Measurements from ENCODE around the gene FATE1. TPM values are rescaled to one million over a fixed set of nuclear protein-coding genes. Genes with fewer than 3 reads are reported as not detected.

FATE1 gene
- total RNA-seq, 1 donor from 2014 or later = not detected

GRCh38 chrX:151734446-151734845 is 18.6 kb downstream of the FATE1 start, which contains the start of gene CNGA2:
CNGA2 (plus strand) TSS chrX:151734746; CDS start chrX:151738484, 3,738 bp downstream.
- DNase-seq (ENCODE audit: low read depth) (no peak), FAIRE-seq (peak; percentile 84)
- no peak within 1 kb of the TSS for H3K27ac Mint-ChIP-seq (ENCODE audit: unreplicated experiment)
- Histone ChIP-seq H3K36me3 (ENCODE audit: insufficient read depth, low read length) (no peaks in the 10 kb centered on the region), H3K4me1 (ENCODE audit: insufficient read depth, low read length) (no peaks in the 10 kb centered on the region), H3K27me3 (ENCODE audit: insufficient read depth, low read length) (no peaks in the 10 kb centered on the region), H2AFZ (ENCODE audit: low read depth, low read length) (no peak within 1 kb of the TSS), H3K9ac (ENCODE audit: low read length) (no peak within 1 kb of the TSS), H3K79me2 (ENCODE audit: insufficient read depth, low read length) (no peaks in the 10 kb centered on the region), H4K20me1 (ENCODE audit: insufficient read depth, low read length) (no peaks in the 10 kb centered on the region), H3K9me3 (ENCODE audit: insufficient read depth, low read depth, low read length) (no peaks in the 10 kb centered on the region), H3K4me3 (ENCODE audit: insufficient read depth, low read depth, low read length) (no peak within 1 kb of the TSS), H3K4me2 (ENCODE audit: low read length) (no peak within 1 kb of the TSS), H3K27ac (ENCODE audit: low read depth, low read length) (no peak within 1 kb of the TSS)
- H3K36me3 Mint-ChIP-seq (ENCODE audit: low read depth, unreplicated experiment) = no peaks in the 10 kb centered on the region
- peaks cover 35% of the 10 kb centered on the region for H3K27me3 Mint-ChIP-seq (ENCODE audit: low read depth, unreplicated experiment)
- H3K4me3 Mint-ChIP-seq (ENCODE audit: unreplicated experiment) = no peak within 1 kb of the TSS
- TF ChIP-seq, protein P1, sequence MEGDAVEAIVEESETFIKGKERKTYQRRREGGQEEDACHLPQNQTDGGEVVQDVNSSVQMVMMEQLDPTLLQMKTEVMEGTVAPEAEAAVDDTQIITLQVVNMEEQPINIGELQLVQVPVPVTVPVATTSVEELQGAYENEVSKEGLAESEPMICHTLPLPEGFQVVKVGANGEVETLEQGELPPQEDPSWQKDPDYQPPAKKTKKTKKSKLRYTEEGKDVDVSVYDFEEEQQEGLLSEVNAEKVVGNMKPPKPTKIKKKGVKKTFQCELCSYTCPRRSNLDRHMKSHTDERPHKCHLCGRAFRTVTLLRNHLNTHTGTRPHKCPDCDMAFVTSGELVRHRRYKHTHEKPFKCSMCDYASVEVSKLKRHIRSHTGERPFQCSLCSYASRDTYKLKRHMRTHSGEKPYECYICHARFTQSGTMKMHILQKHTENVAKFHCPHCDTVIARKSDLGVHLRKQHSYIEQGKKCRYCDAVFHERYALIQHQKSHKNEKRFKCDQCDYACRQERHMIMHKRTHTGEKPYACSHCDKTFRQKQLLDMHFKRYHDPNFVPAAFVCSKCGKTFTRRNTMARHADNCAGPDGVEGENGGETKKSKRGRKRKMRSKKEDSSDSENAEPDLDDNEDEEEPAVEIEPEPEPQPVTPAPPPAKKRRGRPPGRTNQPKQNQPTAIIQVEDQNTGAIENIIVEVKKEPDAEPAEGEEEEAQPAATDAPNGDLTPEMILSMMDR (IDR thresholded peaks at IDR 0.05; ENCODE audit: insufficient read depth, low read depth, low read length) = no peak
- no peak for TF ChIP-seq EZH2 (IDR thresholded peaks at IDR 0.05; ENCODE audit: insufficient read depth, low read length)
- H3K9me3 Mint-ChIP-seq (ENCODE audit: unreplicated experiment) = no peaks in the 10 kb centered on the region
- H3K4me1 Mint-ChIP-seq (ENCODE audit: low read depth, unreplicated experiment) = no peaks in the 10 kb centered on the region

- no peak overlapping the region for H3K9ac ChIP-seq (ENCODE audit: low read length)
- H3K4me3 ChIP-seq (ENCODE audit: insufficient read depth, low read depth, low read length) = no peak overlapping the region
- no peaks in the 10 kb centered on the region for H3K36me3 ChIP-seq (ENCODE audit: insufficient read depth, low read length)
- no peaks in the 10 kb centered on the region for H3K27me3 ChIP-seq (ENCODE audit: insufficient read depth, low read length)
- no peak overlapping the region for H3K4me3 Mint-ChIP-seq (ENCODE audit: unreplicated experiment)
- H4K20me1 ChIP-seq (ENCODE audit: insufficient read depth, low read length) = no peaks in the 10 kb centered on the region
- H3K79me2 ChIP-seq (ENCODE audit: insufficient read depth, low read length) = no peaks in the 10 kb centered on the region
- DNase-seq (ENCODE audit: low read depth) (no peak), FAIRE-seq (peak; percentile 41)
- no peaks in the 10 kb centered on the region for H3K9me3 ChIP-seq (ENCODE audit: insufficient read depth, low read depth, low read length)
- no peak overlapping the region for H3K27ac Mint-ChIP-seq (ENCODE audit: unreplicated experiment)
- H3K4me1 Mint-ChIP-seq (ENCODE audit: low read depth, unreplicated experiment) = no peaks in the 10 kb centered on the region
- H2AFZ ChIP-seq (ENCODE audit: low read depth, low read length) = no peak overlapping the region
- H3K27me3 Mint-ChIP-seq (ENCODE audit: low read depth, unreplicated experiment) = peaks cover 35% of the 10 kb centered on the region
- TF ChIP-seq EZH2 (IDR thresholded peaks at IDR 0.05; ENCODE audit: insufficient read depth, low read length) = no peak
- TF ChIP-seq, protein P1 (IDR thresholded peaks at IDR 0.05; ENCODE audit: insufficient read depth, low read depth, low read length) = no peak
- H3K4me2 ChIP-seq (ENCODE audit: low read length) = no peak overlapping the region
- no peaks in the 10 kb centered on the region for H3K9me3 Mint-ChIP-seq (ENCODE audit: unreplicated experiment)
- H3K36me3 Mint-ChIP-seq (ENCODE audit: low read depth, unreplicated experiment) = no peaks in the 10 kb centered on the region
- H3K4me1 ChIP-seq (ENCODE audit: insufficient read depth, low read length) = no peaks in the 10 kb centered on the region
- H3K27ac ChIP-seq (ENCODE audit: low read depth, low read length) = no peak overlapping the region
These were observed 19.4 kb downstream of the FATE1 start for GRCh38 chrX:151735219-151735618.

- TF ChIP-seq EZH2 (IDR thresholded peaks at IDR 0.05; ENCODE audit: insufficient read depth, low read length) = no peak
- TF ChIP-seq, protein P1 (IDR thresholded peaks at IDR 0.05; ENCODE audit: insufficient read depth, low read depth, low read length) = no peak
- H2AFZ ChIP-seq (ENCODE audit: low read depth, low read length) = no peak overlapping the region
- Mint-ChIP-seq H3K4me3 (ENCODE audit: unreplicated experiment) (no peak overlapping the region), H3K27me3 (ENCODE audit: low read depth, unreplicated experiment) (peaks cover 35% of the 10 kb centered on the region), H3K27ac (ENCODE audit: unreplicated experiment) (no peak overlapping the region), H3K4me1 (ENCODE audit: low read depth, unreplicated experiment) (no peaks in the 10 kb centered on the region), H3K36me3 (ENCODE audit: low read depth, unreplicated experiment) (no peaks in the 10 kb centered on the region), H3K9me3 (ENCODE audit: unreplicated experiment) (no peaks in the 10 kb centered on the region)
- H4K20me1 ChIP-seq (ENCODE audit: insufficient read depth, low read length) = no peaks in the 10 kb centered on the region
- FAIRE-seq (no peak), DNase-seq (ENCODE audit: low read depth) (no peak)
- no peaks in the 10 kb centered on the region for H3K79me2 ChIP-seq (ENCODE audit: insufficient read depth, low read length)
- no peaks in the 10 kb centered on the region for H3K4me1 ChIP-seq (ENCODE audit: insufficient read depth, low read length)
- H3K9me3 ChIP-seq (ENCODE audit: insufficient read depth, low read depth, low read length) = no peaks in the 10 kb centered on the region
- no peak overlapping the region for H3K4me3 ChIP-seq (ENCODE audit: insufficient read depth, low read depth, low read length)
- no peak overlapping the region for H3K27ac ChIP-seq (ENCODE audit: low read depth, low read length)
- no peaks in the 10 kb centered on the region for H3K36me3 ChIP-seq (ENCODE audit: insufficient read depth, low read length)
- H3K9ac ChIP-seq (ENCODE audit: low read length) = no peak overlapping the region
- H3K4me2 ChIP-seq (ENCODE audit: low read length) = no peak overlapping the region
- H3K27me3 ChIP-seq (ENCODE audit: insufficient read depth, low read length) = no peaks in the 10 kb centered on the region
These were observed 20.9 kb downstream of the FATE1 start for GRCh38 chrX:151736685-151737084.
